CD4-positive, CD25-positive, alpha-beta regulatory T cell (primary cell): ENCODE measurements around the gene MRPL3. TPM values are rescaled to one million over a fixed set of nuclear protein-coding genes. Genes with fewer than 3 reads are reported as not detected.
A peak's percentile ranks its signal among the peaks of the same experiment; 100 is the strongest.

ENCODE experiments used
- ATAC-seq, 2 donors: fragments of 150-1000 bp; cut with Tn5 transposase; one replicate each; pipeline ENCODE4 v1.10.0; 2021; ENCODE audit warnings: low read depth in 2 of 2, moderate number of reproducible peaks in 2 of 2, moderate library complexity in 1 of 2
- DNase-seq, 3 donors: peaks; one replicate each; pipeline versions ENCODE4 v3.0.0 to v3.0.0-alpha.2; 2012 to 2022; ENCODE audit warnings: mixed read lengths in 1 of 3
- H3K27ac ChIP-seq: one replicate; pipeline ENCODE4 v1.7.0; 2013; ENCODE audit warnings: mild to moderate bottlenecking, low read length; ENCODE audit not compliant: insufficient read depth, poor library complexity, severe bottlenecking
- H3K27me3 ChIP-seq: one replicate; pipeline ENCODE4 v1.7.0; 2013; ENCODE audit warnings: low read length; ENCODE audit not compliant: control insufficient read depth, insufficient read depth
- H3K36me3 ChIP-seq: one replicate; pipeline ENCODE4 v1.7.0; 2013; ENCODE audit warnings: mild to moderate bottlenecking, low read length, moderate library complexity; ENCODE audit not compliant: control insufficient read depth, insufficient read depth
- H3K4me1 ChIP-seq: 2 replicates; pipeline ENCODE4 v1.7.0; 2013; ENCODE audit warnings: mild to moderate bottlenecking, low read length; ENCODE audit not compliant: insufficient read depth, control insufficient read depth, poor library complexity, severe bottlenecking
- H3K4me3 ChIP-seq: one replicate; pipeline ENCODE4 v1.7.0; 2013; ENCODE audit warnings: low read depth, mild to moderate bottlenecking, low read length, moderate library complexity
- H3K9me3 ChIP-seq, 2 experiments: 1 replicate in 1 of 2; 2 replicates in 1 of 2; pipeline ENCODE4 v1.7.0; 2013; ENCODE audit warnings: low read length in 2 of 2, mild to moderate bottlenecking in 1 of 2, moderate library complexity in 1 of 2; ENCODE audit not compliant: control insufficient read depth in 2 of 2
- H3K27ac Mint-ChIP-seq, 3 donors: one replicate each; pipeline ENCODE4 v1.8.0; 2020 to 2022; ENCODE audit warnings: mild to moderate bottlenecking in 3 of 3, mixed read lengths in 3 of 3, moderate library complexity in 2 of 3
- H3K27me3 Mint-ChIP-seq: one replicate; pipeline ENCODE4 v1.8.0; 2022; ENCODE audit warnings: mild to moderate bottlenecking, mixed read lengths
- H3K36me3 Mint-ChIP-seq: one replicate; pipeline ENCODE4 v1.8.0; 2020; ENCODE audit warnings: mixed read lengths
- H3K4me1 Mint-ChIP-seq, 4 donors: one replicate each; pipeline ENCODE4 v1.8.0; 2020 to 2022; ENCODE audit warnings: mixed read lengths in 4 of 4, mild to moderate bottlenecking in 1 of 4
- H3K4me3 Mint-ChIP-seq, 4 donors: one replicate each; pipeline ENCODE4 v1.8.0; 2020 to 2022; ENCODE audit warnings: mild to moderate bottlenecking in 4 of 4, mixed read lengths in 4 of 4, moderate library complexity in 3 of 4
- H3K9me3 Mint-ChIP-seq, 7 donors: one replicate each; pipeline ENCODE4 v1.8.0; 2020 to 2022; ENCODE audit warnings: mixed read lengths in 7 of 7, mild to moderate bottlenecking in 3 of 7, moderate library complexity in 2 of 7
- polyA plus RNA-seq, 4 donors: library from polyadenylated mRNA; unstranded; fragments of 300-500 nt; fragmentation: Illumina TruSeq; gene quantifications; one replicate each; pipeline ENCODE4 v1.2.3, GENCODE V29; 2021
- total RNA-seq: library from RNA; stranded (reverse); gene quantifications from one replicate; pipeline ENCODE4 v1.2.3, GENCODE V29; 2022

MRPL3 gene
- total RNA-seq (27.3 TPM), polyA plus RNA-seq (10 to 100 TPM; 69.4 to 85.5 (median 75.8) TPM)

DNA sequence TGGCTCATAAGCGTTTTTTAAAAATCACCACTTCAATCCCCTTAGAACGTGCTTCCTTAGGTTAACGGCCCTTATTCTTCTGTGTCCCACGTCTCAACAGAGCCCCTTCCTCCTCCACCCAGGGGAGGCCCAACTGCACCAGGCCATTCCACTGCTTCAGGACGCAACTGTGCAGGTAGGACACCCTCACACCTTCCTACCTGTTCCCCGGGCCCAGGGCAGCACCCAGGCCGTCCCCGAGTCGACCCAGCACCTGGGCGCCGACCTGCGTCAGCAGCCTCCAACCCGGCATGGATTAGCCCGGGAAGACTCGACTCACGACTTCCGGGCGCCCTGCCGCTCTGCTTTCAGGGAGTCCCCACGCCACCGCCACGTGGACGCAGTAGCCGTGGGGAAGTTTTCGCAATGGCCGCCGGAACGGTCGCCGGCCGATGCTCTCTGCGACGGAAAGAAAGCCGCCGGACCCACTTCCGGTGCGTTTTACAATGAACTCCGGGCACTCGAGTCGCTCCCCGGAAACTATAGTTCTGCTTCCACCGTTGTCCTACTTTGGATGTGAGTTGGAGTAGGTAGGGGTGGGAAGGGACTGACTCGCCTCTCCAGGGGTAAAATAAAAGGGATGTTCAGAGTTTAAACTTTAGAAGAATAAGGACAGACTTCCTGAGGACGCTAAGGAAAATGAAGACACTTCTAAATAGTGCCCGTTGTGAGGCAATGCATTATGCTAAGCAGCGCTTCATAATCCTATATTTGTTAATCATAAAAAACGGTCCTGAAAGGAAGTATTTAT is at the start of gene MRPL3:
MRPL3 (minus strand) TSS at position 442 of the 790 bp plus-strand sequence; CDS start at position 292, 150 bp downstream.
- Mint-ChIP-seq H3K4me3 (peak within 1 kb of the TSS; percentile 97 to 99 (median 99)), H3K27me3 (peaks cover 7% of the 10 kb centered on the region), H3K36me3 (peaks cover 21% of the 10 kb centered on the region), H3K4me1 (peaks cover 24 to 51% (median 36%) of the 10 kb centered on the region in 4 donors), H3K9me3 (peaks cover 0 to 3% (median 0%) of the 10 kb centered on the region in 7 donors), H3K27ac (peak within 1 kb of the TSS; percentile 96 to 98 (median 98))
- peaks cover 23% of the 10 kb centered on the region for H3K4me1 ChIP-seq
- no peaks in the 10 kb centered on the region for H3K9me3 ChIP-seq
- DNase-seq (peak; percentile 72 to 93 (median 81)), ATAC-seq (peak; percentile 87 to 92)
- peaks cover 10% of the 10 kb centered on the region for H3K27me3 ChIP-seq
- peak within 1 kb of the TSS; percentile 77 for H3K27ac ChIP-seq
- peaks cover 25% of the 10 kb centered on the region for H3K36me3 ChIP-seq
- peak within 1 kb of the TSS; percentile 95 for H3K4me3 ChIP-seq

- Mint-ChIP-seq H3K27me3 (peaks cover 7% of the 10 kb centered on the region), H3K36me3 (no peaks in the 10 kb centered on the region), H3K4me3 (no peak overlapping the region), H3K27ac (no peak overlapping the region), H3K4me1 (no peaks in the 10 kb centered on the region), H3K9me3 (peaks cover 0 to 2% (median 0%) of the 10 kb centered on the region in 7 donors)
- no peak overlapping the region for H3K27ac ChIP-seq
- DNase-seq (no peak), ATAC-seq (no peak)
- peaks cover 6% of the 10 kb centered on the region for H3K27me3 ChIP-seq
- H3K4me1 ChIP-seq, result no peaks in the 10 kb centered on the region
- no peaks in the 10 kb centered on the region for H3K36me3 ChIP-seq
- H3K4me3 ChIP-seq, result no peak overlapping the region
- no peaks in the 10 kb centered on the region for H3K9me3 ChIP-seq
These were observed 49.0 kb upstream of the MRPL3 start for GRCh38 chr3:131551761-131552160.

- H3K4me3 Mint-ChIP-seq, result no peak overlapping the region
These were observed 48.0 kb upstream of the MRPL3 start for GRCh38 chr3:131550562-131551465.

DNA sequence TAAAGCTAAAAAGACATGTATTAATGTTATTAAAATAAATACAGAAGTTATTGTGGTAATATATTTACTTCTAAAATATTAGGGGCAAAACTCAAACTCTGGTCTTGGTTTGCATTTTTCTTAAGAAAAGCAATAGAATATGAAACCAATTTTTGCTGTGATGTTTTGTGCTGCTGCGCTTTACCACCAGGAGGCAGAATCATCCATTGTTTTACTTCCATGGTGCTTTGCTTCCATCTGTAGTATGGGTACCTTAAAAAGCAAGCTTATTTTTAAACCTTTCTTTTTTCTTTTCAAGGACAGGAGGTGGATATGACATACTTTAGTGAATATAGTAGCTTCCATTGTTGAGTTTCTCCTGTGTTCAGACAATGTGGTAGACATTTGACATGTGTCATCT is 46.6 kb upstream of the MRPL3 start:
- no peak overlapping the region for H3K27ac ChIP-seq
- H3K4me1 Mint-ChIP-seq, result no peaks in the 10 kb centered on the region
- no peak overlapping the region for H3K4me3 Mint-ChIP-seq
- peaks cover 10% of the 10 kb centered on the region for H3K27me3 ChIP-seq
- H3K4me3 ChIP-seq, result no peak overlapping the region
- no peaks in the 10 kb centered on the region for H3K9me3 ChIP-seq
- no peaks in the 10 kb centered on the region for H3K4me1 ChIP-seq
- H3K9me3 Mint-ChIP-seq, result peaks cover 0 to 2% (median 0%) of the 10 kb centered on the region in 7 donors
- DNase-seq (peak in 1 of 3 donors; percentile 37), ATAC-seq (no peak)
- no peaks in the 10 kb centered on the region for H3K36me3 ChIP-seq
- H3K27ac Mint-ChIP-seq, result no peak overlapping the region
- H3K36me3 Mint-ChIP-seq, result no peaks in the 10 kb centered on the region
- H3K27me3 Mint-ChIP-seq, result peaks cover 10% of the 10 kb centered on the region

More at GRCh38 chr3:131550562-131551465, 48.0 kb upstream of the MRPL3 start:
- Mint-ChIP-seq H3K9me3 (peaks cover 0 to 2% (median 0%) of the 10 kb centered on the region in 7 donors), H3K27me3 (peaks cover 7% of the 10 kb centered on the region), H3K36me3 (no peaks in the 10 kb centered on the region), H3K4me1 (no peaks in the 10 kb centered on the region), H3K27ac (no peak overlapping the region)
- Histone ChIP-seq H3K9me3 (no peaks in the 10 kb centered on the region), H3K36me3 (no peaks in the 10 kb centered on the region), H3K4me3 (no peak overlapping the region), H3K4me1 (no peaks in the 10 kb centered on the region), H3K27me3 (peaks cover 8% of the 10 kb centered on the region), H3K27ac (no peak overlapping the region)
- no peak for DNase-seq
- no peak for ATAC-seq

GRCh38 chr3:131547585-131547984 is 44.8 kb upstream of the MRPL3 start:
- no peak overlapping the region for H3K4me3 ChIP-seq
- H3K27ac ChIP-seq, result no peak overlapping the region
- Mint-ChIP-seq H3K27ac (no peak overlapping the region), H3K4me1 (no peaks in the 10 kb centered on the region), H3K27me3 (peaks cover 6% of the 10 kb centered on the region), H3K4me3 (no peak overlapping the region), H3K36me3 (no peaks in the 10 kb centered on the region), H3K9me3 (peaks cover 0 to 2% (median 0%) of the 10 kb centered on the region in 7 donors)
- no peaks in the 10 kb centered on the region for H3K4me1 ChIP-seq
- H3K27me3 ChIP-seq, result peaks cover 6% of the 10 kb centered on the region
- H3K9me3 ChIP-seq, result no peaks in the 10 kb centered on the region
- H3K36me3 ChIP-seq, result no peaks in the 10 kb centered on the region
- no peak for DNase-seq
- ATAC-seq, result no peak

DNA sequence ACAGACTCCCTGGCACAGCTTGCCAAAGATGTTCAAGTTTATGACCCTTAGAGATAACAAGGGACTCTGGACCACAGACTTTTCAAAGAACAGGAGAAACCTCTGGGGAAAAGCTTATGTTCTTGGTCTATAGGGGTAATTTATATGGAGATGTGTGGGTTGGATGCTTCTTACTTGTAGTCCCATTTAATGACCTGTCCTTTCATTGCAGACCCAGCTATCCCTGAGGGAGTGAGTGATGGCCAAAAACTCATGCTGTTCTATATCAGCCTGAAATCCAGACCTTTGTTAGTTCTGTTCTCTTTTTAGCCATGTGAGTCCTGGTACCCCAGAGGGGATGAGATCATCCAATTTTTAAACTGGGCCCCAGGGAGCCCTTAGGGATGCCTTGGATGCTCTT is 43.7 kb upstream of the MRPL3 start:
- H3K27me3 Mint-ChIP-seq, result peaks cover 10% of the 10 kb centered on the region
- no peak overlapping the region for H3K27ac Mint-ChIP-seq
- no peaks in the 10 kb centered on the region for H3K36me3 Mint-ChIP-seq
- H3K4me1 Mint-ChIP-seq, result no peaks in the 10 kb centered on the region
- Histone ChIP-seq H3K27me3 (peaks cover 9% of the 10 kb centered on the region), H3K27ac (no peak overlapping the region), H3K36me3 (no peaks in the 10 kb centered on the region), H3K4me1 (no peaks in the 10 kb centered on the region), H3K4me3 (no peak overlapping the region), H3K9me3 (no peaks in the 10 kb centered on the region)
- H3K4me3 Mint-ChIP-seq, result no peak overlapping the region
- DNase-seq (no peak), ATAC-seq (no peak)
- H3K9me3 Mint-ChIP-seq, result peaks cover 0 to 2% (median 0%) of the 10 kb centered on the region in 7 donors

DNA sequence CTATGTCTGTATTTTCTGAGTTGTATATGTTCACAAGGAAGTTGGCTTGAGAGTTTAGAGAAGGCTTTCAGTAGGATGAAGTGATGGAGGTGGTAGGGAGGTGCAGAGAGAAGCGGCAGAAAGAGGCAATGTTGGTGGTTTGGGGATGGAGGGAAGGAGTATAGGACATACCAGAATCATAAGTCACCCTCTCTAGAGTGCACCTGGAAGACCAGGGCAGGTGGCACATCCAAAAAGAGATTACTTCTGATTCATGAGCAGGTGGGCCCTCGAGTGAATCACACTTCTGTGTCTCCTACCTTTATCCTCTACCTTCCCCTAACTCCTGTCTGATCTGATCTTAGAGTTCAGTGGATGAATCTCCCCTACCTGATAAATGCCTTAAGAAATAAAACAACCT is 41.8 kb upstream of the MRPL3 start:
- Histone ChIP-seq H3K27me3 (peaks cover 14% of the 10 kb centered on the region), H3K9me3 (no peaks in the 10 kb centered on the region), H3K4me3 (no peak overlapping the region), H3K36me3 (no peaks in the 10 kb centered on the region), H3K4me1 (no peaks in the 10 kb centered on the region), H3K27ac (no peak overlapping the region)
- H3K4me1 Mint-ChIP-seq, result no peaks in the 10 kb centered on the region
- DNase-seq, result no peak
- peaks cover 16% of the 10 kb centered on the region for H3K27me3 Mint-ChIP-seq
- no peak overlapping the region for H3K4me3 Mint-ChIP-seq
- peaks cover 0 to 2% (median 0%) of the 10 kb centered on the region in 7 donors for H3K9me3 Mint-ChIP-seq
- H3K36me3 Mint-ChIP-seq, result no peaks in the 10 kb centered on the region
- no peak for ATAC-seq
- H3K27ac Mint-ChIP-seq, result no peak overlapping the region
